Activated CD8-positive, alpha-beta T cell treated with anti-CD3 and anti-CD28 coated beads for 36 hours (primary cell): ENCODE measurements around the gene LHFPL3. TPM values are rescaled to one million over a fixed set of nuclear protein-coding genes. Genes with fewer than 3 reads are reported as not detected.

Experiments used
- ATAC-seq: fragments of 200-7000 bp; cut with Tn5 transposase; one replicate; pipeline ENCODE4 v1.10.0; 2021; ENCODE audit warnings: mild to moderate bottlenecking, moderate library complexity
- CTCF ChIA-PET: fragments of 350-600 bp; sonication (Branson Sonifier 250); formaldehyde crosslinking; loops from one replicate; lab custom pipeline; 2021; ENCODE audit warnings: antibody characterized with exemption; lab: Charles Lee
- POLR2A ChIA-PET: fragments of 350-600 bp; sonication (Branson Sonifier 250); formaldehyde crosslinking; loops from one replicate; lab custom pipeline; 2021; ENCODE audit warnings: antibody characterized with exemption; lab: Charles Lee
- DNase-seq: peaks from one replicate; pipeline ENCODE4 v3.0.0-alpha.2; 2020
- H3K27ac Mint-ChIP-seq: one replicate; pipeline ENCODE4 v1.8.0; 2021; ENCODE audit warnings: mild to moderate bottlenecking, mixed read lengths
- H3K27me3 Mint-ChIP-seq: one replicate; pipeline ENCODE4 v1.8.0; 2021; ENCODE audit warnings: mixed read lengths
- H3K36me3 Mint-ChIP-seq: one replicate; pipeline ENCODE4 v1.8.0; 2021; ENCODE audit warnings: low read depth, mixed read lengths
- H3K4me1 Mint-ChIP-seq: one replicate; pipeline ENCODE4 v1.8.0; 2021; ENCODE audit warnings: low read depth, mixed read lengths
- H3K4me3 Mint-ChIP-seq: one replicate; pipeline ENCODE4 v1.8.0; 2021; ENCODE audit warnings: mild to moderate bottlenecking, moderate library complexity, mixed read lengths
- H3K9me3 Mint-ChIP-seq: one replicate; pipeline ENCODE4 v1.8.0; 2021; ENCODE audit warnings: mixed read lengths
- intact Hi-C: fragments of 100-400 bp; cut with micrococcal nuclease; formaldehyde crosslinking; loops from one replicate; pipeline ENCODE4 v1.10.0; 2022
- total RNA-seq, 2 experiments: library from RNA; stranded (reverse); gene quantifications; one replicate each; pipeline ENCODE4 v1.2.3, GENCODE V29; 2021
- TF ChIP-seq, protein P1 (sequence below): fragments of 200-600 bp; IDR thresholded peaks from one replicate; pipeline ENCODE4 v1.8.0; 2022; ENCODE audit warnings: antibody characterized with exemption, mild to moderate bottlenecking

Gene LHFPL3
- total RNA-seq, 2 experiments from 2014 or later = not detected

DNA sequence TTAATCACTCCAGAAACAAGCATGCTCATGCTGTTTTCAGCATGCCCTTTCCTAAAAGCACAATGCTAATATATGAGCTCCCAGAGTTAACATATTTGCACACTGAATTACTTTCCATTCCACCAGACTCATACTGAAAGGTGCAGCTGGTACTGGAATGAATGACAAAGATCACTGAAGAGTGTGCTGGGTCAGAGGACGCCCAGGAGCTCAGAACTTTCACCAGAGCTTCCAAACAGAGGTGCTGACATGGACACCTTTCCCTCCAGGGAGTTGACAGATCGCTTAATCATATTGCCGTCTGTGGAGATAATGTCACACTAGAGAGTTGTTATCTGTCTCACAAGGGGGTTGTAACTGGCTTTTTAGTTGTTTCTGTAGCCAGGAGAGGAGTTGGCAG, 292.9 kb downstream of the LHFPL3 start:
- ChIA-PET CTCF (no interaction called here), POLR2A (no interaction called here)
- H3K36me3 Mint-ChIP-seq = no peaks in the 10 kb centered on the region
- H3K27ac Mint-ChIP-seq = no peak overlapping the region
- no peaks in the 10 kb centered on the region for H3K9me3 Mint-ChIP-seq
- intact Hi-C loops = no loop called here
- TF ChIP-seq, protein P1, sequence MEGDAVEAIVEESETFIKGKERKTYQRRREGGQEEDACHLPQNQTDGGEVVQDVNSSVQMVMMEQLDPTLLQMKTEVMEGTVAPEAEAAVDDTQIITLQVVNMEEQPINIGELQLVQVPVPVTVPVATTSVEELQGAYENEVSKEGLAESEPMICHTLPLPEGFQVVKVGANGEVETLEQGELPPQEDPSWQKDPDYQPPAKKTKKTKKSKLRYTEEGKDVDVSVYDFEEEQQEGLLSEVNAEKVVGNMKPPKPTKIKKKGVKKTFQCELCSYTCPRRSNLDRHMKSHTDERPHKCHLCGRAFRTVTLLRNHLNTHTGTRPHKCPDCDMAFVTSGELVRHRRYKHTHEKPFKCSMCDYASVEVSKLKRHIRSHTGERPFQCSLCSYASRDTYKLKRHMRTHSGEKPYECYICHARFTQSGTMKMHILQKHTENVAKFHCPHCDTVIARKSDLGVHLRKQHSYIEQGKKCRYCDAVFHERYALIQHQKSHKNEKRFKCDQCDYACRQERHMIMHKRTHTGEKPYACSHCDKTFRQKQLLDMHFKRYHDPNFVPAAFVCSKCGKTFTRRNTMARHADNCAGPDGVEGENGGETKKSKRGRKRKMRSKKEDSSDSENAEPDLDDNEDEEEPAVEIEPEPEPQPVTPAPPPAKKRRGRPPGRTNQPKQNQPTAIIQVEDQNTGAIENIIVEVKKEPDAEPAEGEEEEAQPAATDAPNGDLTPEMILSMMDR = no peak
- H3K4me3 Mint-ChIP-seq = no peak overlapping the region
- H3K27me3 Mint-ChIP-seq = peaks cover 3% of the 10 kb centered on the region
- no peak for DNase-seq
- H3K4me1 Mint-ChIP-seq = no peaks in the 10 kb centered on the region
- ATAC-seq = no peak

DNA sequence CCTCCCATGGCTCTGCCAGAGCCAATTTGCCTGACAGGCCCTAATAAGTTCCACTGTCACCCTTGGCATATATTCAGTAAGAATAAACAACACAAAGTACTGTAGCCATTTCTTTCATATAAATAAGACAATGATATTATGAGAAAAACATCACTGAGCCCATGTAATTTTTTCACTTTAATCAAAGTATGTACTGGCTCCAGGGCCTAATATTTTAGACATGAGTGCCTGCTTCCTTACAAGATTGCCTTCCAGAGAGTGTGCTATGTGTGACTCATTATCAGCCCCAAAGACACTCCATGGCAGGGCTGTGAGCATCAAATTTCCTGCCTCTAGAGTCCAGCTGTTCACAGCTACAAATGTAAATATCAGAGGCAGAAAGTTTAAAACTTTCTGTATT, 297.6 kb downstream of the LHFPL3 start:
- CTCF ChIA-PET = no interaction called here
- no peak overlapping the region for H3K27ac Mint-ChIP-seq

DNA sequence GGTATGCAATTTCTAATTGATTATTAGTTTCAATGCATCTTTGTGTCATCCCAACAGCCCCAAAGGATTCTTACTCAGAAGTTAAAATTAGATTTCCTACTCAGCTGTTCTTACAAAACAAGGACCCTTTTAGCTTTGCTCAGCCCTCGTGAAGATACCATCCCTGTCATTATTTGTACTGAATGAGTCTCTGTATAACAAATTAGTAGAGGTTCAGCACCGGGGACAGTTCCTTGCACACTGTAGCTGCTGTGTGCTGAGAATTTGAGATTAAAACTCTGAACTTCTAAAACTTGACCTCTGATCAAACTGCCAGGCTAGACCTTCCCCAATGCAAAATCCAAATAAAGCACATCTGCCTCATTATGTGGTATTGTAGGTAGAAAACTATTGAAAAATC, 299.1 kb downstream of the LHFPL3 start:
- Mint-ChIP-seq H3K4me1 (no peaks in the 10 kb centered on the region), H3K27ac (no peak overlapping the region), H3K9me3 (no peaks in the 10 kb centered on the region), H3K36me3 (no peaks in the 10 kb centered on the region), H3K27me3 (no peaks in the 10 kb centered on the region), H3K4me3 (no peak overlapping the region)
- CTCF ChIA-PET = no interaction called here
- intact Hi-C loops = no loop called here
- POLR2A ChIA-PET = no interaction called here
- peak; percentile 33 for DNase-seq
- ATAC-seq = no peak
- TF ChIP-seq, protein P1 = no peak

More for the DNA sequence above, 297.6 kb downstream of the LHFPL3 start:
- no peak for ATAC-seq
- no peaks in the 10 kb centered on the region for H3K4me1 Mint-ChIP-seq
- H3K4me3 Mint-ChIP-seq = no peak overlapping the region
- TF ChIP-seq, protein P1 = no peak
- H3K27me3 Mint-ChIP-seq = peaks cover under 1% of the 10 kb centered on the region
- no peak for DNase-seq
- H3K36me3 Mint-ChIP-seq = no peaks in the 10 kb centered on the region
- POLR2A ChIA-PET = no interaction called here
- intact Hi-C loops = no loop called here
- H3K9me3 Mint-ChIP-seq = no peaks in the 10 kb centered on the region

DNA sequence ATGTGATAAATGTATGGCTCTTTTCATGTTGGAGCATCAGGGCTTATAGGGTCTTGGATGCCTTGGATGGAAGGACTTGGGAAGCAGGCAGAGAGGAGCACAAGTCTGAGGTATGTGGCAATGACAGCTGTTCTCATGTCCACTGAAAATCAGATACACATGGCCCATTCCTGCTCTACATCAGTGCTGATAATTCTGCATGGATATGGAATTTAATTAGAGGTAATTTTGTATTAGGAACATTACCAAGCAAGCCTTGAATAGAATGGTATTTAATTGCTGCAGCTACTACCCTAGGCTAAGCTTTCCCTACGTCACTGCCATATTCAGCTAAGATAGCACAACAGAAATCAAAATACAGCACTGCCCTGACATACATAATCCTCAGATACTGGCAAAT, 299.6 kb downstream of the LHFPL3 start:
- Mint-ChIP-seq H3K27me3 (peaks cover 1% of the 10 kb centered on the region), H3K9me3 (no peaks in the 10 kb centered on the region), H3K4me3 (no peak overlapping the region), H3K4me1 (no peaks in the 10 kb centered on the region), H3K36me3 (no peaks in the 10 kb centered on the region), H3K27ac (no peak overlapping the region)
- CTCF ChIA-PET = no interaction called here
- intact Hi-C loops = no loop called here
- no peak for ATAC-seq
- POLR2A ChIA-PET = no interaction called here
- no peak for DNase-seq
- TF ChIP-seq, protein P1 = no peak

DNA sequence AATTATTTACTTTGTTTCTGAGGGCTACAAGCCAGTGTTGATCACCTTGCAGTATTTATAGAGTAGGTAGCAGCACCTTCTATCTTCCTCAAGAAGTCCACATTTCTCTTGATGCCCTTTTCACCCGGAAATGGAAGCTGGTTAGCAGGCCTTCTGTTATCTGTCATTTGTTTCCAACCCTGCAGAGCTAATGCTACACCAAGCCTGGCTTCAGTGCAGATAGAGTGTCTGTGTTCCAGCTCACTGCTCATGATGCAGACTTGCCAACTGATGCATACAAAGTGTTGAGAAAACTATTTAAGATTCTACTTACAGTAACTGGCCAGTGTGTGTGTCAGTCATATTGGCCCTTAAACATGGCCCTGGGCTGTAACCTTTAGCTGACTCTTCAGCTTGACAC, 301.0 kb downstream of the LHFPL3 start:
- intact Hi-C loops = no loop called here
- Mint-ChIP-seq H3K4me1 (no peaks in the 10 kb centered on the region), H3K9me3 (no peaks in the 10 kb centered on the region), H3K36me3 (no peaks in the 10 kb centered on the region), H3K4me3 (no peak overlapping the region), H3K27me3 (peaks cover 1% of the 10 kb centered on the region), H3K27ac (no peak overlapping the region)
- TF ChIP-seq, protein P1 = no peak
- ATAC-seq (no peak), DNase-seq (no peak)
- POLR2A ChIA-PET = no interaction called here
- CTCF ChIA-PET = interaction anchor here (3.5 kb wide), 1 partner anchor 15 kb away, joined by 13 read pairs; no protein-coding TSS in a partner anchor
